Activated CD8-positive, alpha-beta T cell treated with anti-CD3 and anti-CD28 coated beads, Interleukin-2, amount 10 ng/mL, durations not matched to agents 7 days and 5 days (primary cell): ENCODE data around the gene GPR68. TPM values are rescaled to one million over a fixed set of nuclear protein-coding genes. Genes with fewer than 3 reads are reported as not detected.
"Not testable (repeated sequence)": the region's sequence is repeated elsewhere in the genome, so short reads cannot be mapped to it uniquely, and the experiment has no call there.

Source experiments
- ATAC-seq: fragments of 150-1000 bp; cut with Tn5 transposase; one replicate; pipeline ENCODE4 v1.10.0; 2021; ENCODE audit warnings: moderate library complexity
- CTCF ChIA-PET: fragments of 350-600 bp; sonication (Branson Sonifier 250); formaldehyde crosslinking; loops from one replicate; lab custom pipeline; 2021; ENCODE audit warnings: antibody characterized with exemption; lab: Charles Lee
- POLR2A ChIA-PET: fragments of 350-600 bp; sonication (Branson Sonifier 250); formaldehyde crosslinking; loops from one replicate; lab custom pipeline; 2021; ENCODE audit warnings: antibody characterized with exemption; lab: Charles Lee
- DNase-seq: peaks from one replicate; pipeline ENCODE4 v3.0.0-alpha.2; 2020
- H3K27ac Mint-ChIP-seq: one replicate; pipeline ENCODE4 v1.8.0; 2021; ENCODE audit warnings: mild to moderate bottlenecking, mixed read lengths
- H3K27me3 Mint-ChIP-seq: one replicate; pipeline ENCODE4 v1.8.0; 2021; ENCODE audit warnings: low read depth, mixed read lengths
- H3K36me3 Mint-ChIP-seq: one replicate; pipeline ENCODE4 v1.8.0; 2021; ENCODE audit warnings: low read depth, mixed read lengths
- H3K4me1 Mint-ChIP-seq: one replicate; pipeline ENCODE4 v1.8.0; 2021; ENCODE audit warnings: low read depth, mixed read lengths
- H3K4me3 Mint-ChIP-seq: one replicate; pipeline ENCODE4 v1.8.0; 2021; ENCODE audit warnings: mild to moderate bottlenecking, mixed read lengths
- H3K9me3 Mint-ChIP-seq: one replicate; pipeline ENCODE4 v1.8.0; 2022; ENCODE audit warnings: mixed read lengths; ENCODE audit not compliant: insufficient read depth
- total RNA-seq, 2 experiments: library from RNA; stranded (reverse); gene quantifications; one replicate each; pipeline ENCODE4 v1.2.3, GENCODE V29; 2021

The GPR68 gene
- total RNA-seq, 2 experiments from 2014 or later, result 44.6 to 45.3 TPM

DNA sequence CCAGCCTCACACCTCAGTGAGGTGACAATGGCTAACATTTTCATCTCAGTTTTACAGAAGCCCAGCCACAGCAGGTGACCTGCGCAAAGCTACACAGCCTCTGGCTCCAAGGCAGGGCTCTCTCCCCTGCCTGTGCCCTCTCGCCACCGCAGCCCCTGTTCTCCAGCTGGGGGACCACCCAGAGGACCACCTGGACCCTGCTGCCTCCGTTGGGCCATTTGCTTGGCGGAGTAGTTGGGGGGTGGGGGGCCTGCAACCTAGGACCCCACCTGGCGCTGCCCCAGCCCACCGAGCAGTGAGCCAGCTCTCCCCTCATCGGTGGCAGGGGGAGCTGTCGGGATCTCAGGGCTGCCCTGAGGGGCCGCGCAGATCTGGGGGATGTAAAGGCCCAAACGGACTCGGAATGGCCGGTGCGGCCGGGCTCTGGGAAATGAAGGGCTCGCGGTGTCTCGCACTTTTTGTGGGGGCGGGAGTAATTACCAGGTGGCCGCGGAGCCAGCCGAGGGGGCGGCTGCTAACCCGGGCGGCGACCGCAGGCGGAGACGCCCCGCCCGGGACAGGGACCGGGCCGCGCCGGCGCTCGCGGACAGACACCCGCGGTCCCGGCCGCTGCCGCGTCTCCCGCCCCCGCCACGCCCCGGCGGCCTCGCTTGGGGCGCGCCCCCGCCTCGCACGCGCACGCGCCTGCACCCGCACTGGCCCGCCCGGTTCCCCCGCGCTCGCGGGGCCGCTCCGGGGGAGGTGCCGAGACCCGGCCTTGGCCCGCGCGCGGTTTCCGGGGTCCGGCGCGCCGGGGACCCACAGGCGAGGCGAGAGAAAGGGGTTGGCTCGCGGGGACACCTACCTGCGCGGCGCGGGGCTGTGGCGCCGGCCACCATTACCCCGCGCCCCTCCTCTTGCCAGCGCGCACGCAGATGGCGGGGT lies 8.6 kb upstream of the GPR68 start:
- H3K36me3 Mint-ChIP-seq, result peaks cover 38% of the 10 kb centered on the region

DNA sequence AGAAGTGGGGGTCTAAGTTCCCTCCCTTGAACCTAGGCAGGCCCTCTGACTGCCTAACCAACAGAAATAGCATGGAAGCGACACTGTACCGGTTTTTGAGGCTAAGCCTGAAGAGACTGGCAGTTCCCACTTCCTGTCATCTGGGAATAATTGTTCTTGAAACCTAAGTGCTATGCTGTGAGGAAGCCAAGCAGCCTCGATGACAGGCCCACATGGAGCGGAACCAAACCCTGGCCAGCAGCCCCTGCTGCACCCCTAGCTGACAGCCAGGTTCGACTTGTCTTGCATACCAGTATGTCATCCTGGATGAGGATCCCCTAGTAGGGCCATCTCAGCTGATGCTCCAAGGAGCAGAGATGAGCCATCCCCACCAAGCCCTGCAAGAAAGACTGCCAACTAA lies 6.4 kb upstream of the GPR68 start:
- Mint-ChIP-seq H3K9me3 (peaks cover 4% of the 10 kb centered on the region), H3K27me3 (no peaks in the 10 kb centered on the region), H3K27ac (peak overlapping the region; percentile 93), H3K36me3 (peaks cover 59% of the 10 kb centered on the region), H3K4me3 (peak overlapping the region; percentile 66), H3K4me1 (peaks cover 88% of the 10 kb centered on the region)
- no peak for ATAC-seq
- no peak for DNase-seq
- ChIA-PET CTCF (interaction anchor here (0.8 to 4.7 kb wide), 7 partner anchors 7 to 348 kb away, joined by 3 to 31 read pairs (median 5); partner anchors contain the start of gene GPR68), POLR2A (interaction anchor here (0.9 to 16.7 kb wide), 10 partner anchors 7 to 188 kb away, joined by 3 to 290 read pairs (median 4); partner anchors contain the start of gene GPR68)

More for the DNA sequence above, 8.6 kb upstream of the GPR68 start:
- Mint-ChIP-seq H3K9me3 (no peaks in the 10 kb centered on the region), H3K4me3 (peak overlapping the region; percentile 55), H3K27me3 (no peaks in the 10 kb centered on the region), H3K27ac (peak overlapping the region; percentile 93), H3K4me1 (peaks cover 91% of the 10 kb centered on the region)
- POLR2A ChIA-PET, result interaction anchor here (0.9 to 16.7 kb wide), 4 partner anchors 9 to 76 kb away, joined by 3 to 290 read pairs (median 48); partner anchors contain the start of gene GPR68
- peak; percentile 58 for DNase-seq
- peak; percentile 21 for ATAC-seq
- CTCF ChIA-PET, result interaction anchor here (0.7 to 4.7 kb wide), 8 partner anchors 8 to 160 kb away, joined by 3 to 31 read pairs (median 5); partner anchors contain the start of gene GPR68

DNA sequence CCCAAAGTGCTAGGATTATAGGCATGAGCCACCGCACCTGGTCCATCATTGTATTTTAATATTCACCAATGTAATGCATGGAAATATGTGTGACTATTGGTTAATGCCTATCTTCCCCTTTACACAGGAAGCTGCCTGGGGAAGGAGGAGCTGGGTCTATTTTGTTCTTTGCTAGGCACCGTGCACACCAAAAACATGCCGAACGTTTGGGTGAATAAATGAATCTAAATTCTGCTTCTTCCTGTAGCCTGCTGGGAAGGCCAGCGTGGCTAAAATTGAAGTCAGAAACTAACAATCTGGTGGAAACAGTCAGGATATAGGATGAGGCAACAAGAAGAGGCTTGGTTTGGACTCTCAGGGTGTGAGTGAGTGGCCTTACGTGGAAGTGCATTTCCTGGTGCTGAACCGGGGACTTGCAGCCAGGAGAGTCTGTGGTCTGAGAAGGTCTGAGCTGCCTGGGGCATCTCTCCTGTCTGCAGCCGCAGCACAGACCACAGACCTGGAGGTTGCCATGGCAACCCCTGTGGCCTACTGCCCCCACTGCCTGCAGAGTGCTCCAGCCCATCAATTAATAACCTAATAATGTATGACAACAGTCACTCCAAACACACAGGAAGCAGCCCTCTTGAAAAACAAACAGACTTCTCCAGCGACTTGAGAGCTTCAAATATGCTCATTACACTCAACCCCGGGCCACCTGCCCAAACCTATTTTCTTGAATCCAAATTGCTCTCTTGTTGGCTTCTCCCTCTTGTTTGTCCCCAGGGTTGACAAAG lies 5.5 kb upstream of the GPR68 start:
- DNase-seq (peak; percentile 81), ATAC-seq (peak; percentile 52)
- Mint-ChIP-seq H3K9me3 (peaks cover 4% of the 10 kb centered on the region), H3K4me3 (peak overlapping the region; percentile 66), H3K27ac (peak overlapping the region; percentile 93), H3K27me3 (no peaks in the 10 kb centered on the region), H3K36me3 (peaks cover 65% of the 10 kb centered on the region), H3K4me1 (peaks cover 89% of the 10 kb centered on the region)
- ChIA-PET POLR2A (interaction anchor here (0.5 to 16.7 kb wide), 13 partner anchors 6 to 187 kb away, joined by 3 to 290 read pairs (median 3); partner anchors contain the start of gene GPR68), CTCF (interaction anchor here (0.8 to 4.7 kb wide), 10 partner anchors 9 to 347 kb away, joined by 3 to 31 read pairs (median 4); no protein-coding TSS in a partner anchor)

DNA sequence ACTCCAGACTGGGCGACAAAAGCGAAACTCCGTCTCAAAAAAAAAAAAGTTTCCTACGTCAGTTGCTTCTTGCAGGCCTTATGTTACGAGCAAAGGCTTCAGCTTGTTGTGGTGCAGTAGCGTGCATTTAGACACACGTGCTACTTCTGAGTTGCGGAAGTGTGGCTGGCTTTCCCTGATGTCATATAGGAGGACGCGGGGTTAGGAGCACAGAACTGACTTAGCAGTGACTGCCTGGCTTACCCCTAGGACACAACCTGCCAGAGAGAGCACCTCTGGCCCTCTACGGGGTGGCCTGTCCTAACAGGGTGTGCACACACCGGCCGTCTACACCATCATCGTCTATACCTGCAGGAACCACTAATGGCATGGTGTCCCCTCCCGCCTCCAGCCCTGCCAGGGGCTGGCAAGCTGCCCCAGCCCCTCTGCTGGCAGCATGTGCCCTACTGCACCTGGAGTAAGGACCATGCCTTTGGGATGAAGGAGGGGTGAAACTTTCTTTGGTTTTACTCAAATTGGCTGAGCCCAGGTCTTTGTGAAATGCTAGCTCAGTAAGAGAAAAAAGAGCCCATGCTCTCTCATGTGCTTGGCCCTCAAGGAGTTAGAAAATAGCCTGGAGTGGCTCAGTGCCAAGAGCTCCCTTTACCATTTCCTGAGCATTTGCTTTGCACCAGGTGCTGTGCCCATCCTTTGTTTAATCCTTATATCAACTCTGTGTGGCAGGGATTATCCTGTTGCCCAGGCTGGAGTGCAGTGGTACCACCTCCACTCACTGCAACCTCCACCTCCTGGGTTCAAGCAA lies 1.7 kb upstream of the GPR68 start:
- ChIA-PET CTCF (interaction anchor here (1.0 to 7.9 kb wide), 4 partner anchors 15 to 70 kb away, joined by 3 to 105 read pairs (median 46); no protein-coding TSS in a partner anchor), POLR2A (interaction anchor here (0.7 to 9.3 kb wide), 11 partner anchors 11 to 170 kb away, joined by 3 to 541 read pairs (median 7); no protein-coding TSS in a partner anchor)
- DNase-seq, result peak; percentile 92
- ATAC-seq, result peak; percentile 49
- Mint-ChIP-seq H3K27ac (peak overlapping the region; percentile 93), H3K4me3 (peak overlapping the region; percentile 87), H3K27me3 (no peaks in the 10 kb centered on the region), H3K9me3 (peaks cover 4% of the 10 kb centered on the region), H3K4me1 (peaks cover 76% of the 10 kb centered on the region), H3K36me3 (peaks cover 91% of the 10 kb centered on the region)

DNA sequence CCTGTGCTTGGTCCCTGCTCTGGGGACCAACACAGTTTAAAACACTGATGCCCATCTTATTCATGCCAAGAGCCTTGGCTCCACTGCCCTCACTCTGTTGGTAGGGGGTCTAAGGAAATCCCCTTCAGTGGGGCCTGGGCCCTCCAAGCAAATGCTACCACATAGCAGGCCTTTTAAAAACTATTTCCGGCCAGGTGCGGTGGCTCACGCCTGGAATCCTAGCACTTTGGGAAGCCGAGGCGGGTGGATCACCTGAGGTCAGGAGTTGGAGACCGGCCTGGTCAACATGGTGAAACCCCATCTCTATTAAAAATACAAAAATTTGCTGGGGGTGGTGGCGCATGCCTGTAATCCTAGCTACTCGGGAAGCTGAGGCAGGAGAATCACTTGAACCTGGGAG lies 1.1 kb upstream of the GPR68 start:
- Mint-ChIP-seq H3K36me3 (peaks cover 92% of the 10 kb centered on the region), H3K4me3 (peak overlapping the region; percentile 87)
- CTCF ChIA-PET, result interaction anchor here (1.0 to 7.9 kb wide), 6 partner anchors 7 to 106 kb away, joined by 3 to 105 read pairs (median 24); no protein-coding TSS in a partner anchor

DNA sequence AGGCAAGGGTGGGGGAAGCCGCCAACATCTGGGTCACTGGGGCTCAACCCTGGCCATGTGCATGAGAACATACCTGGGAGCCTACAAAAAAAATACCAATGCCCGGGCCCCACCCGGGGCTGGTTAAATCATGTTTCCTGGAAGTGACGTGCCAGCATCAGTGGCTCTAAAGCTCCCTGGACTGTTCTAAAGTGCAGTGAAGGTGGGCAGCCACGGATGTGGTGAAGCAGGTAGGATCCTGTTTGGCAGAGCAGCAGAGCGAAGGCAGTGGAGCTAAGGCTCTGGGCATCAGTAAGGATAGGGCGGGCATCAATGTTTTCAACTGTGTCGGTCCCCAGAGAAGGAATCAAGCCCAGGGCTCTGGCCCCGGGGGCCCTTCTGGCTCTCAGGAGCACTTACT lies 525 bp upstream of the GPR68 start:
- ATAC-seq (peak; percentile 28), DNase-seq (peak; percentile 92)
- ChIA-PET CTCF (interaction anchor here (1.0 to 7.9 kb wide), 8 partner anchors 8 to 171 kb away, joined by 3 to 105 read pairs (median 12); no protein-coding TSS in a partner anchor), POLR2A (interaction anchor here (0.6 to 9.3 kb wide), 22 partner anchors 12 to 184 kb away, joined by 3 to 541 read pairs (median 5); partner anchors contain the start of genes CCDC88C, DGLUCY and RPS6KA5)
- peak overlapping the region; percentile 93 for H3K27ac Mint-ChIP-seq
- H3K36me3 Mint-ChIP-seq, result peaks cover 92% of the 10 kb centered on the region
- peaks cover 4% of the 10 kb centered on the region for H3K9me3 Mint-ChIP-seq
- H3K4me3 Mint-ChIP-seq, result peak overlapping the region; percentile 87
- no peaks in the 10 kb centered on the region for H3K27me3 Mint-ChIP-seq
- H3K4me1 Mint-ChIP-seq, result peaks cover 74% of the 10 kb centered on the region

More for the DNA sequence above, 1.1 kb upstream of the GPR68 start:
- H3K4me1 Mint-ChIP-seq, result peaks cover 74% of the 10 kb centered on the region
- H3K9me3 Mint-ChIP-seq, DNase-seq, H3K27me3 Mint-ChIP-seq, ATAC-seq: not testable (repeated sequence)
- POLR2A ChIA-PET, result interaction anchor here (0.6 to 9.3 kb wide), 18 partner anchors 12 to 185 kb away, joined by 3 to 541 read pairs (median 6); partner anchors contain the start of genes DGLUCY and RPS6KA5
- peak overlapping the region; percentile 93 for H3K27ac Mint-ChIP-seq

DNA sequence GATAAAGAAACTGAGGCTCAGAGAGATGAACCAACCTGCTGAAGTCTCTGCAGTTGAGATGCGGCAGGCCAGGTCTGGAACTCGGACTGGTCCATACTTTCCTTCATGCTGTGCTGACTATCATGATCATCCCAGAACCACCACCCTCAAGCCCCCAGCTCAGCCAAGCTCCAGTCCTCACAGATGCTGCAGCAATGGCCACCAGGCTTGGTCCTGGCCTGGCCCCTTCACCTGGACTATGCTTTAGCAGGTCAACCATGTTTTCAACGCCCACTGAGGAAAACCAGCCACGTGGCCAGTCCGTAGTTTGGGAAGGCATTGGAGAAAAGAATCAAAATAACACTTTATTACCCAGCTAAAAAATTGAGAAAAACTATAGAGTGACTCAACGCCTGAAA lies 1.4 kb downstream of the GPR68 start:
- Mint-ChIP-seq H3K27ac (peak overlapping the region; percentile 93), H3K4me1 (peaks cover 75% of the 10 kb centered on the region), H3K9me3 (peaks cover 4% of the 10 kb centered on the region), H3K36me3 (peaks cover 96% of the 10 kb centered on the region), H3K27me3 (no peaks in the 10 kb centered on the region), H3K4me3 (peak overlapping the region; percentile 87)
- DNase-seq, result no peak
- ChIA-PET POLR2A (interaction anchor here (0.7 to 9.3 kb wide), 31 partner anchors 10 to 859 kb away, joined by 3 to 541 read pairs (median 6); partner anchors contain the start of genes CCDC88C, DGLUCY and TC2N), CTCF (interaction anchor here (0.7 to 7.9 kb wide), 14 partner anchors 10 to 173 kb away, joined by 3 to 105 read pairs (median 5); no protein-coding TSS in a partner anchor)
- ATAC-seq, result no peak

DNA sequence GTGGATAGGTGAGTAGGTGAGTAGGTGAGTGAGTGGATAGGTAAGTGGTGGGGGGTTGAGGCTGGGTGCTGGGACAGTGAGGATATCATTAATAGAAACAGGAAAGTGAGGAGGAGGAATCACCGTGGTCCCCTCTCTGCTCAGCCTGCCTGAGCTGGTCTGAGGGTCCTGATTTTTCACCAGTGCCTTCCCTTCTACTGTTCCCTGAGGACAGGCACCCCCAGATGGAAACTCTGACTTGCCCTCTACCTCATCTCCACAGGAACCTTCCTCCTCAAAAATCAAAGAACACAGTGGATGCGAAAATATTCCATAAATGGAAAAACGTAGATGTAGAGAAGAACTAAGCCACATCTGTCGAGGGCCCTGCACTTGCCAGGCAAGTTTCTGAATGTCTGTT lies 1.9 kb downstream of the GPR68 start:
- DNase-seq, result no peak
- Mint-ChIP-seq H3K4me3 (peak overlapping the region; percentile 87), H3K9me3 (peaks cover 4% of the 10 kb centered on the region), H3K27me3 (no peaks in the 10 kb centered on the region), H3K36me3 (peaks cover 96% of the 10 kb centered on the region), H3K4me1 (peaks cover 75% of the 10 kb centered on the region), H3K27ac (peak overlapping the region; percentile 93)
- POLR2A ChIA-PET, result interaction anchor here (0.7 to 9.3 kb wide), 23 partner anchors 9 to 624 kb away, joined by 3 to 541 read pairs (median 9); partner anchors contain the start of genes CCDC88C, DGLUCY and TC2N
- ATAC-seq, result no peak
- CTCF ChIA-PET, result interaction anchor here (1.5 to 7.9 kb wide), 7 partner anchors 10 to 340 kb away, joined by 4 to 105 read pairs (median 7); no protein-coding TSS in a partner anchor

DNA sequence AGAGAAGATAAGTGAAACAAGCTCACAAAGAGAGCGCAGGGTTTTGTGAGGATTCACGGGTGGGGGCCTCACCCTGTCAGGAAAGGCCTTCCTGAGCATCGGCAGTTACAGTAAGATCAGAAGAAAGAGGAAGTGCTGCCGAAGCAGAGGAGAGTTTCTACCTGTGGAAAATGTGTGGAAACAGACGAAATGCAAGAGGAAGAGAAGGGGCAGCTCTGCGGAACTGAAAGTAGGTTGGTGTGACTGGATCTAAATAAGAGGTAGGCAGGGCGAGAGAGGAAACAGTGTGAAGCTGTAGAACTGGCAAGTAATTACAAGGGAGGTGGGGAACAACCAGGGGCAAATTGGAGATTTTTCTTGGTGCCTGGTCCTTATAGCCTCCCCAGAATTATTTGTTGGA lies 2.6 kb downstream of the GPR68 start:
- peak; percentile 3 for ATAC-seq

More for the DNA sequence above, 2.6 kb downstream of the GPR68 start:
- Mint-ChIP-seq H3K9me3 (no peaks in the 10 kb centered on the region), H3K4me3 (peak overlapping the region; percentile 87), H3K4me1 (peaks cover 75% of the 10 kb centered on the region), H3K36me3 (peaks cover 95% of the 10 kb centered on the region), H3K27ac (peak overlapping the region; percentile 93), H3K27me3 (no peaks in the 10 kb centered on the region)
- POLR2A ChIA-PET, result interaction anchor here (0.9 to 9.3 kb wide), 15 partner anchors 9 to 625 kb away, joined by 3 to 541 read pairs (median 23); partner anchors contain the start of genes CCDC88C, DGLUCY and TC2N
- CTCF ChIA-PET, result interaction anchor here (1.1 to 7.9 kb wide), 9 partner anchors 8 to 339 kb away, joined by 3 to 105 read pairs (median 6); no protein-coding TSS in a partner anchor
- peak; percentile 64 for DNase-seq
